HG03103 (cell line): ENCODE data around the gene PPM1K.

Experiments
- ATAC-seq: cut with Tn5 transposase; IDR thresholded peaks from one replicate; pipeline ENCODE4 v1.9.1; 2021; ENCODE audit warnings: low read depth; ENCODE audit not compliant: unreplicated experiment

The PPM1K gene

DNA sequence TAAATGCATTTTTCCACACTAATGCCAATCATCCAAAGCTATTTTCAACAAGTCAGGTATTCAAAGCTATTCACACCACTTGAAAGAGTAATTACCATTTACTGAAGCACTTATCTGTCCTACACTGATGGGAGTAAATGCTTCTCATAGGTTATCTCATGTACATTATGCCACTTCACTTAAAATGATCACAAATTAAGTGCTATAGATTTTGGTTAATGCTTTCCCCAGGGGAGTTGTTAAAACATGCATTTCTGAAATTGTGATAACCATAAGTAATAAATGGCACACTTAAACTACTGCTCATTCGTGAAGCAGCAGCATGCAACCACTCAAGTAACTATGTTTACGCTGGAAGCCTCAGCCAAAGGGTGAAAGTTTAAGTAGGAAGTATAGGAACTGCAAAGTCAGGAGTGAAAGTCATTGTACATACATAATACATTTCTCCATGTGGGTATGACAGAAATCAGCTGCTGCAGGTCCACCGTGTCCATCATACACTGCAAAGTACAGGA, 6.6 kb downstream of the PPM1K start:
- ATAC-seq = no peak

GRCh38 chr4:88276952-88277710, 7.2 kb downstream of the PPM1K start:
- ATAC-seq = no peak

GRCh38 chr4:88275949-88276515, 8.3 kb downstream of the PPM1K start:
- ATAC-seq = no peak

DNA sequence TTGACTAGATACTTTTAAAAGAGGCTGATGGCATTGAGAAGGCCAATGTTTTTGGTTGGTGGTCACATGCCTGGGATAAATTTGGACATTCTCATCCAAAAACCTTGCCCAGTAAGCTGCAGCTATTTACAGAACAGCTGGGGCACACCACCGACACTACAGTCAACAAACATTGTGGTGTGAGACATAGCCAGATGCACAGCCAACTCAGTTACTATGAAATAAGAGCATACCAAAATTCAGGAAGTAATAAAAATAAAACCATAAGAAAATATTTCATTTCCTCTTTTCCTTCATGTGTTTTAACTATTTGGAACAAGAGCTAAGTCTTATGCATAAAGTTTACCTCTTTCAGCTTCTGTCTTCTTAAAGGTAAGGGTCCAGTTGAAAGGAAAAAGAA, 8.8 kb downstream of the PPM1K start:
- ATAC-seq = peak; percentile 63

DNA sequence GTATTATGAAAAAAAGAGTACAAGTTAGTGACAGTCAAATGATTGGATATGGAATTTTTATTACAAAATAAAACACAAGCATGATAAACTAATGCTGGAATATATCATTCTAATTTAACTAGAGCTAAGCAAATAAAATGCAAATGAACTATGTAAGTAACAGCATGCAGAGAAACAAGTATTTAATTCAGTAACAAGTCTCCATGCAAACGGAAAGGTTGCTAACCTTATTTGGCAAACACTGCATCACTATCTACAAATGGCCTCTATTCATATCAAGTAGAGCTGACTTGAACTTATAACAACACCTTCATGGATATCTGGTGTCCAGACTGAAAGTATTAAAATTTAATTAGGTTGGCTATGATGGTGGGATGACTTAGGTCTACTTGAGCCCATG, 15.4 kb downstream of the PPM1K start:
- no peak for ATAC-seq

DNA sequence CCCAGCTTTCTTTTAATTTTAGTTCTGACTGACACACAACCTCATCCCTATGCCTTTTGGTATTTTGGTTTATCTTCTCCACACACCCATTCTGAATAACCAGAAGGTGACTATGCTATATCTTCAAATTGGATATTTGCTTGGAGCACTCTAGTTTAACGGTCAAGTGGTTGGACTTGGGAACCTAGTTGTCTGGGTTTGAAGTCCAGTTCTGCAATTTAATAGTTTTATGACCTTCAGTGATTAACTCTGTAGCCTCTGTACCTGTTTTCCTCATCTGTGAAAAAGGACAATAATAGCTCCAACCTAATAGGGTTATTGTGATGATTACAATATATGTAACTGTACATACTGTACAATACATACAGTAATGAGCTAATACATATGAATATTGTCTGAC, 20.0 kb downstream of the PPM1K start:
- no peak for ATAC-seq

- no peak for ATAC-seq
Measured at GRCh38 chr4:88257726-88258125, 26.6 kb downstream of the PPM1K start.

GRCh38 chr4:88255111-88255510, 29.2 kb downstream of the PPM1K start:
- no peak for ATAC-seq

DNA sequence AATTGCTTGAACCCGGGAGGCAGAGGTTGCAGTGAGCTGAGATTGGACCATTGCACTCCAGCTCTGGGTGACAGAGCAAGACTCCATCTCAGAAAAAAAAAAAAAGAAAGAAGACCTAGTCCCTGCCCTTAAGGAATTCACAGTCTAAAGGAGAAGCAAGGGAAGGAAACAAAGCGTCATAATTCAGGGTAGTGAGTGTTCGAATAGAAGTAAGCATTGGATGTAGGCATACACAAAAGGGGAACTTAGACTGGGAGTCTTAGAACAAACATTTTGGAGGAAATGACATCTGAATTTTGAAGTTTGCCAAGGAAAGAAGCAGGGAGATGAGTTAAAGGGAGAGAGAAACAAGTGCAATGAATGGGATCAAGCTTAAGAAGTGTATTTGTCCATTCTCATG, 32.4 kb downstream of the PPM1K start:
- ATAC-seq = no peak

GRCh38 chr4:88247148-88247547, 37.2 kb downstream of the PPM1K start:
- no peak for ATAC-seq

DNA sequence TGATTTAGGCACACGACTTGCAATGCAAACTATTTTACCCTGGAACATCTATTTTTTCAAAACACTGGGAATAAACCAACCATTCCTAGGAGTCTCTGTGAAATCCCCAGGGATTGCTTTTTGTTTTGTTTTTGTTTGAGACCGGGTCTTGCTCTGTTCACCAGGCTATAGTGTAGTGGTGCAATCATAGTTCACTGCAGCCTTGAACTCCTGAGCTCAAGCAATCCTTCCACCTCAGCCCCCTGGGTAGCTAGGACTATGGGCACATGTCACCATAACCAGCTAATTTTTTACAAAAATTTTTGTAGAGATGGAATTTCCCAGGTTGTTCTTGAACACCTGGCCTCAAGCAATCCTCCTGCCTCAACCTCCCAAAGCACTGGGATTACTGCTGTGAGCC, 37.8 kb downstream of the PPM1K start:
- ATAC-seq = no peak

DNA sequence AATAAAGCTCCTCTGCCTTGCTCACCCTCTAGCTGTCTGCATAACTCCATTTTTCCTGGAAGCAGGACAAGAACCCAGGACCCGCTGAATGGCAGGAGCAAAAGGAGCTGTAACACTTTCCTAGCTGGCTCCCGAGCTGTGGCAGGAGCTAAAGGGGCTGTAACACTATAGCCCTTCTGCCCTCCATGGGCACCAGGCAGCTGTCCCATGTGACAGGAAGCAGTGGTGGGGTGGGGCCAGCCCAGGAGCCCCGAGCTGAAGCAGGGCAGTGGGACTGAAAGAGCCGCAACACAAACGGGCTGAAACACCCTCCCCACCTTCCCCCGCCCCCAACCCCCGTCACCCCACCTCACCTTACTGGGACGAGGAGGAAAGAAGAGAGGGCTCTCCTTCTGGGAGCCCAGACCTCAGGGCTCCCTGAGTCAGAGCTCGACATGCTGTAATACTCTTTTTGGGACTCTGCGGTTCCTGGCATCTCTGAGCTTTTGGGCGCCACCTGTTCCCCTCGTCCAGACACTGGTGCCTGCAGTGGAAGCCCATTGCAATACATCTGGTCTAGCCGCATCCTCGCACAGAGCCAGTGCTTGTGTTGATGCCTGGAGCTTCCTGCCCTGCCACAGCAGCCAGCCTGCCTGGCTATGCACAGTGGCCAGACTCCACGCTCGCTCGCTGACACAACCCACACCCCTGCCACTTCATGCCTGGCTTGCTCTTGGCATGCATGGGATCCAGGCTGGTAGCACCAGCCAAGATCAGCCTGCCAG, 39.4 kb downstream of the PPM1K start:
- ATAC-seq = no peak

GRCh38 chr4:88244056-88244455, 40.3 kb downstream of the PPM1K start:
- no peak for ATAC-seq

DNA sequence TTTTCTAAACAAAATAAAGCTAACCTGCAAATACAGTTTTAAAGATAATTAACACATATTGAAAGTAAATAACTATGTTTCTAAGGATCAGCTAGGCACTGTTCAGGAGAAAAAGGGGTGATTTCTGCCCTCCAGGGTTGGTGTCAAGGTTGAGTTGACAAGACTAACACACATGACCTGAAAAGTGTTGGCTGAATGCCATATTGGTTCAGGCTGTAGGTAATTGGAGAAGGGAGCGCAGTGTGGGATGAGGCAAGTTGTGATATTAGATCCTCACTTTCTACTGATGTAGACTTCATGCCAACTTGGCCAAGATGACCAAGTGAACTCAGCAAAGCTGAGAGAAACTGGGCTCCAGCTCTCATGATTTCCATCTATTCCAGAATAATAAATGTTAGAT, 42.2 kb downstream of the PPM1K start:
- ATAC-seq = no peak

DNA sequence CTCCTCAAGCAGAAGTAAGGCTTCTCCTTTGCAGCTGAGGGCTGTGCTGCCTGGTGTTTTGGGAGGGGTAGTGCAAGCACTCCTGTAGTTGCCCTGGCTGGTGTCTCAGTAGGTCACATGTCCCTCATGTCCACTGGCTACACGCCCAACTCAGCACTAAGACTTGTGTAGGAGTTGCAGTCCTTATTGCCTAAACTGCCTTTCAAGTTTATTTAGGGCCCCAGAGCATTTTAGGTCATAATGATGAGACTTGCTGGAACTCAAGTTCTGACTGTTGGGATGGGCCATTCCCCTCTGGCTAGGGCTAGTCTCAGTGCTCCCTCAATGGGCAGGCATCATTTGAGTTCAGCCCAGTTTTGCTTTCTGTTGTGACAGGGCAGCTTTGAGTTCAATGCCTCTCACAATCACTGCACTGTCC, 44.1 kb downstream of the PPM1K start:
- no peak for ATAC-seq

- no peak for ATAC-seq
Measured at GRCh38 chr4:88230969-88231771, 53.2 kb downstream of the PPM1K start.

GRCh38 chr4:88230461-88230891, 53.9 kb downstream of the PPM1K start:
- ATAC-seq = no peak

DNA sequence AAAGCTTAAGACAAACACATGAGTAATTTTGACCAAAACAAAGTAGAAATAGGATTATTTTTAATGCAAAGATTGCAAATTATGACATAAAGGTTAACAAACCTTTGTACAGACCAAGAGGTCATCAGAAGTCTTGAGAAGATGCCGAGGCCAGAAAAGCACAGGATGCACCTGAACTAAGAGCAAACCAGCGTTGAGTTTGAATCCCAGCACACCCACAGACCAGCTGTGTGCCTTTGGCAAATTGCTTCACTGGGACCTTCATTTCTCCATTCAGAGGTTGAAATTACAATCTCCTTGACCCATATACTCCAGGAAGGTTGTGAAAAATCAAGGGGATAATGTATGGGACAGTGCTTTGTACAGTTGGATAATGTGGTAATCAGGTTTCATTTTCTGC, 56.6 kb downstream of the PPM1K start:
- ATAC-seq = no peak

DNA sequence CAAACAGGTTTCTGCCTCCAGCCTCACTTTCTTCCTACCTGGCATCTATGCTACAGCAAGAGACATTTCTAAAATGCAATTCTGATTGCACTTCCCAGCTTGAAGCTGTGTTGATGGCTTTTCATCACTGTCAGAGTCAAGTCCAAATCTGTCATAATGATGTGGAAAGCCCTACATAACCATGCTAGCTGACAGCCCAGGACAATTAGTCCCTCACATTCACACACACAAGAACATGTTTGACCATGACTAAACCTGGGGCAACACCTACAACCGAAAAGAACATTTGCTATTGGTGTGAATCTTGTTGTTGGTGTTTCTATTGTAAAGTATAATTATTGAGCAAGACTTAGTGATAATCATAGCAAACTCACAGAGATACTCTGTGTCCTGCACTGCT, 58.2 kb downstream of the PPM1K start:
- no peak for ATAC-seq

DNA sequence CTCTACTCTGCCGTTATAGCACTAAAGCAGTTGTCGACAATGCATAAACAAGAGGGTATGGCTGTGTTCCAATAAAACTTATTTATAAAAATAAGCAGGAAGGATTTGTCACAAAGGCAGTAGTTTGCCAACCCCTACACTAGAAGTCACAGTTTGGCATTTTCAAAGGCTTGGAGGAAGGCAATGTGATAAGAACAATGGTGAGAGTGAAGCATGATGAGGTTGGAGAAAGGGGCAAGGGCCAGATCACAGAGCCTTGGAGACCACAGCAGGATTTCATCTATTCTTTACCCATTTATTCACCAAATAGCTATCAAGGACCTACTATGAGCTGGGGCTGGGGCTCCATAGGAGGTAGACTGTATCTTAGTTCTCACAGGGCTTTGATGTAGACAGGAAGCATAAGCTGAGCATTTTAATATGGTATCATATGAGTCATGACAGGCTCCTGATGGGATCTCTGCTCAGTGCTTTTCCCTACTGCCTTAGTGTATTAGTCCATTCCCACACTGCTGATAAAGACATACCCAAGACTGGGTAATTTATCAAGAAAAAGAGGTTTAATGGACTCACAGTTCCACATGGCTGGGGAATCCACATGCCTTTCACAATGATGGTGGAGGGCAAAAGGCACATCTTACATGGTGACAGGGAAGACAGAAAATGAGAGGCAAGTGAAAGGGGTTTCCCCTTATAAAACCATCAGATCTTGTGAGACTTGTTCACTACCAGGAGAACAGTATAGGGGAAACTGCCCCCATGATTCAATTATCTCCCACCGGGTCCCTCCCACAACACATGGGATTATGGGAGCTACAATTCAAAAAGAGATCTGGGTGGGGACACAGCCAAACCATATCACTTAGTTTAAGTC, 58.9 kb downstream of the PPM1K start:
- ATAC-seq = no peak
